ENCODE data around the gene ROBO1. TPM values are rescaled to one million over a fixed set of nuclear protein-coding genes. Genes with fewer than 3 reads are reported as not detected.
"Not testable (repeated sequence)": the region's sequence is repeated elsewhere in the genome, so short reads cannot be mapped to it uniquely, and the experiment has no call there.

The ROBO1 gene
- total RNA-seq, 4 donors from 2014 or later = 12.3 to 112 (median 27.1) TPM

- TF ChIP-seq POLR2A (IDR thresholded peaks at IDR 0.05) = no peak
- no peak for TF ChIP-seq CTCF (IDR thresholded peaks at IDR 0.05)
- H3K36me3 ChIP-seq = no peaks in the 10 kb centered on the region
- DNase-seq = no peak
- H3K27ac ChIP-seq = no peak overlapping the region
- intact Hi-C loops (cut with DNase I; ENCODE audit: low total_unique reads) = no loop called here
- H3K4me1 ChIP-seq = no peaks in the 10 kb centered on the region
- no peaks in the 10 kb centered on the region for H3K9me3 ChIP-seq
- no peak overlapping the region for H3K4me3 ChIP-seq
- H3K27me3 ChIP-seq = no peaks in the 10 kb centered on the region
Measured at GRCh38 chr3:78683284-78683683, 1084.5 kb downstream of the ROBO1 start.

GRCh38 chr3:78675119-78675805, 1092.5 kb downstream of the ROBO1 start:
- H3K4me3 ChIP-seq; H3K4me1 ChIP-seq; H3K27me3 ChIP-seq; intact Hi-C loops (cut with DNase I; ENCODE audit: low total_unique reads); DNase-seq; H3K36me3 ChIP-seq; H3K27ac ChIP-seq; H3K9me3 ChIP-seq: not testable (repeated sequence)

GRCh38 chr3:78670746-78671145, 1097.1 kb downstream of the ROBO1 start:
- TF ChIP-seq POLR2A (IDR thresholded peaks at IDR 0.05) (no peak), CTCF (IDR thresholded peaks at IDR 0.05) (no peak)
- H3K9me3 ChIP-seq = no peaks in the 10 kb centered on the region
- H3K27ac ChIP-seq = no peak overlapping the region
- H3K36me3 ChIP-seq = no peaks in the 10 kb centered on the region
- H3K27me3 ChIP-seq = no peaks in the 10 kb centered on the region
- no peak overlapping the region for H3K4me3 ChIP-seq
- intact Hi-C loops (cut with DNase I; ENCODE audit: low total_unique reads) = no loop called here
- DNase-seq = no peak
- H3K4me1 ChIP-seq = no peaks in the 10 kb centered on the region

GRCh38 chr3:78670094-78670493, 1097.7 kb downstream of the ROBO1 start:
- H3K36me3 ChIP-seq = no peaks in the 10 kb centered on the region
- H3K27me3 ChIP-seq = no peaks in the 10 kb centered on the region
- H3K4me3 ChIP-seq = no peak overlapping the region
- intact Hi-C loops (cut with DNase I; ENCODE audit: low total_unique reads) = no loop called here
- no peak for TF ChIP-seq CTCF (IDR thresholded peaks at IDR 0.05)
- TF ChIP-seq POLR2A (IDR thresholded peaks at IDR 0.05) = no peak
- no peak for DNase-seq
- H3K4me1 ChIP-seq = no peaks in the 10 kb centered on the region
- no peaks in the 10 kb centered on the region for H3K9me3 ChIP-seq
- no peak overlapping the region for H3K27ac ChIP-seq

- DNase-seq = no peak
- Histone ChIP-seq H3K4me1 (no peaks in the 10 kb centered on the region), H3K36me3 (no peaks in the 10 kb centered on the region), H3K9me3 (no peaks in the 10 kb centered on the region), H3K4me3 (no peak overlapping the region), H3K27me3 (no peaks in the 10 kb centered on the region), H3K27ac (no peak overlapping the region)
- intact Hi-C loops (cut with DNase I; ENCODE audit: low total_unique reads) = no loop called here
- TF ChIP-seq POLR2A (IDR thresholded peaks at IDR 0.05) (no peak), CTCF (IDR thresholded peaks at IDR 0.05) (no peak)
Measured at GRCh38 chr3:78668302-78668701, 1099.5 kb downstream of the ROBO1 start.

- Histone ChIP-seq H3K36me3 (no peaks in the 10 kb centered on the region), H3K27me3 (no peaks in the 10 kb centered on the region), H3K27ac (no peak overlapping the region), H3K4me3 (no peak overlapping the region), H3K4me1 (no peaks in the 10 kb centered on the region), H3K9me3 (no peaks in the 10 kb centered on the region)
- no peak for DNase-seq
- no peak for TF ChIP-seq CTCF (IDR thresholded peaks at IDR 0.05)
- no peak for TF ChIP-seq POLR2A (IDR thresholded peaks at IDR 0.05)
- intact Hi-C loops (cut with DNase I; ENCODE audit: low total_unique reads) = no loop called here
Measured at GRCh38 chr3:78666470-78666800, 1101.4 kb downstream of the ROBO1 start.
